ENCODE results near the gene SH3PXD2B. TPM values are rescaled to one million over a fixed set of nuclear protein-coding genes. Genes with fewer than 3 reads are reported as not detected.

SH3PXD2B gene
- total RNA-seq, 1 donor from 2014 or later: 81.1 TPM

DNA sequence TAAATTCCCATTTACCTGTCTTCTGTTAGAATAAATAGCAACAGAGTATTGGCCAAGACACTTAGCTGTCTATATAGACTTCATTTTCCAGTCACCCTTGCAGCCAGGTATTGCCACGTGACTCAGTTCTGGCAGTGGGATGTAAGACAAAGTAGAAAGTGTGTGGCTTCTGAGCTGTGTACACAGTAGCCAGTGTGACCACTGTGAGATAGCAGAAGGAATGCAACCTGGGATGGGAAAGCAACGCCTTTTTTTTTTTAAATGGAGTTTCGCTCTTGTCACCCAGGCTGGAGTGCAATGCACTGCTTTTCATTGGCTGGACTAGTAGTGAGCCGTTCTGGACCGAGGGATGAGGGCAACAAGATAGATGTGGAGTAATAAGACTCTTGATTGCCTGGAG, 106.2 kb downstream of the SH3PXD2B start:
- no peaks in the 10 kb centered on the region for H3K9me3 Mint-ChIP-seq (ENCODE audit: low read depth)
- H3K27ac Mint-ChIP-seq (ENCODE audit: unreplicated experiment): no peak overlapping the region
- no peak for TF ChIP-seq CTCF (IDR thresholded peaks at IDR 0.05)
- DNase-seq (ENCODE audit: low spot score): no peak
- H3K27me3 Mint-ChIP-seq (ENCODE audit: low read depth): no peaks in the 10 kb centered on the region
- no peak overlapping the region for H3K4me3 Mint-ChIP-seq (ENCODE audit: unreplicated experiment)
- peaks cover 70% of the 10 kb centered on the region for H3K36me3 Mint-ChIP-seq (ENCODE audit: low read depth)
- H3K4me1 Mint-ChIP-seq (ENCODE audit: low read depth): no peaks in the 10 kb centered on the region

DNA sequence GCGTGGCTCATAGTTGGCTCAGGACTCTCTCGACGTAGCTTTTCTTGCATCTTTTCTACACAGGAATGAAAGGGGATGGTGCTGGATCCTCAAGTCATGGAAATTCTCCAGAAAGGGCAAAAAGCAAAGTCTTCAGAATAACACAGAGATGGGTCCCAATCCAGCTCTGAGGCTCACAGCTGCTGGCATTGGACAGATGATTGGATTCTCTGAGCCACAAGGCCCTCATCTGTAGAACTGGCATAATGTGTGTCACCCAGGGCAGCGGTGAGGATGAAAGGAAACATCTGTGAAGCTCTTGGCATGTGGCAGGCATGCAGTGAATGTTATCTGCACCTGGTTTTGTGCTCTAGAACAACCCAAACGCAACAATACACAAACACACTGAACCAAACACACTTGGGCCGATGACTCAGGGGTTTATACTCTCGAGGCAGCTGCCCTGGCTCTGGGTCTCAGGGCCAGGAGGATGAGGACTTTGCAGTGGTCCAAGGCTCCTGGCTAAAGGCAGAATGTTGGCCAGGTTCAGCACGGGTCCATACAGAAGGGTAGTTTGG, 106.8 kb downstream of the SH3PXD2B start:
- TF ChIP-seq CTCF (IDR thresholded peaks at IDR 0.05): no peak
- Mint-ChIP-seq H3K9me3 (ENCODE audit: low read depth) (no peaks in the 10 kb centered on the region), H3K27ac (ENCODE audit: unreplicated experiment) (no peak overlapping the region), H3K4me3 (ENCODE audit: unreplicated experiment) (no peak overlapping the region), H3K36me3 (ENCODE audit: low read depth) (peaks cover 70% of the 10 kb centered on the region), H3K4me1 (ENCODE audit: low read depth) (no peaks in the 10 kb centered on the region), H3K27me3 (ENCODE audit: low read depth) (no peaks in the 10 kb centered on the region)
- DNase-seq (ENCODE audit: low spot score): no peak

- DNase-seq (ENCODE audit: low spot score): no peak
- Mint-ChIP-seq H3K4me3 (ENCODE audit: unreplicated experiment) (no peak overlapping the region), H3K4me1 (ENCODE audit: low read depth) (no peaks in the 10 kb centered on the region), H3K27me3 (ENCODE audit: low read depth) (no peaks in the 10 kb centered on the region), H3K9me3 (ENCODE audit: low read depth) (no peaks in the 10 kb centered on the region), H3K27ac (ENCODE audit: unreplicated experiment) (no peak overlapping the region), H3K36me3 (ENCODE audit: low read depth) (peaks cover 71% of the 10 kb centered on the region)
- no peak for TF ChIP-seq CTCF (IDR thresholded peaks at IDR 0.05)
Observed at GRCh38 chr5:172345881-172346280, 108.4 kb downstream of the SH3PXD2B start.

DNA sequence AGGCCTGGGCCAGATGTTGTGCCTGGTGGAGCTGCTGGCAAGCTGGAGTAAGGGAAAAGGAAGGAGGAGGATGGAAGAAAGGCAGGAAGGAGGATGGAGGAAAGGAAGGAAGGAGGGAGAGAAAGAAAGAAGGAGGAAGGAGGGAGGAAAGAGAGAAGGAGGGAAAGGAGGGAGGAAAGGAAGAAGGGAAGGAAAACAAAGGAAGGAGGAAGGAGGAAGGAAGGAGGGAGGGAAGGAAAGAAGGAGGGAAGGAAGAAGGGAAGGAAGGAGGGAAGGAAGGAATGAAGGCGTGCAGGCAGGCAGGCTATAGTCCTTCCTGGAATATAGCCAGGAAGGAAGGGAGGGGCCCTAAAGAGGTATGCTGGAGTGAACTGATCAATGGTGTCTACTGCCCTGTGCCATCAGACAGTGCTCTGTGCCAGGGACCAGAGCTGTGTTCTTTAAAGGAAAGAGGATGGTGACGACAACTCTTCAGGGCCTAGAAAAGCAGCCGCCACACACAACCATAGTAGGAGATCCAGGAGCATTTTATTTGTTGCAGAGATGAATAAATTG, 109.4 kb downstream of the SH3PXD2B start:
- Mint-ChIP-seq H3K27me3 (ENCODE audit: low read depth) (no peaks in the 10 kb centered on the region), H3K9me3 (ENCODE audit: low read depth) (no peaks in the 10 kb centered on the region), H3K36me3 (ENCODE audit: low read depth) (peaks cover 74% of the 10 kb centered on the region), H3K27ac (ENCODE audit: unreplicated experiment) (no peak overlapping the region), H3K4me1 (ENCODE audit: low read depth) (no peaks in the 10 kb centered on the region), H3K4me3 (ENCODE audit: unreplicated experiment) (no peak overlapping the region)
- no peak for TF ChIP-seq CTCF (IDR thresholded peaks at IDR 0.05)
- no peak for DNase-seq (ENCODE audit: low spot score)

DNA sequence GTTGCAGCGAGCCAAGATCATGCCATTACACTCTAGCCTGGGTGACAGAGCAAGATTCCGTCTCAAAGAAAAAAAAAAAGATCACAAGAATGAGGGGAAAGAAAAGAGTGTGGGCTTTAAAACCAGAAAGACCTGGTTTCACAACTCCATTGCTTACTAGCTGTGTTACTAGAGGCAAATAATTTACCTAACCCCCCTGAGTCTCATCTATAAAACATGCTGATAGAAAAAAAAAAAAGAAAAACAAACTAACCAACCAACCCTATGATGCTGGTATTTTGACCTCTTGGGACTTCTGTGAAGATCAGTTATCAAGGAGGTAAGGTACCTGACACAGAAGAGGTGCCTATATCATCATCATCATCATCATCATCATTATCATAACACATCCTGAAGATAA, 110.6 kb downstream of the SH3PXD2B start:
- Mint-ChIP-seq H3K9me3 (ENCODE audit: low read depth) (no peaks in the 10 kb centered on the region), H3K27ac (ENCODE audit: unreplicated experiment) (no peak overlapping the region), H3K27me3 (ENCODE audit: low read depth) (no peaks in the 10 kb centered on the region), H3K4me1 (ENCODE audit: low read depth) (no peaks in the 10 kb centered on the region), H3K4me3 (ENCODE audit: unreplicated experiment) (no peak overlapping the region), H3K36me3 (ENCODE audit: low read depth) (peaks cover 68% of the 10 kb centered on the region)
- no peak for DNase-seq (ENCODE audit: low spot score)
- TF ChIP-seq CTCF (IDR thresholded peaks at IDR 0.05): no peak
